GM18511 (cell line): ENCODE data around the gene SCART1.
"Not testable (repeated sequence)": the region's sequence is repeated elsewhere in the genome, so short reads cannot be mapped to it uniquely, and the experiment has no call there.

Source experiments
- ATAC-seq: cut with Tn5 transposase; IDR thresholded peaks from one replicate; pipeline ENCODE4 v1.9.1; 2021; ENCODE audit warnings: mild to moderate bottlenecking, moderate library complexity; ENCODE audit not compliant: unreplicated experiment

The SCART1 gene

DNA sequence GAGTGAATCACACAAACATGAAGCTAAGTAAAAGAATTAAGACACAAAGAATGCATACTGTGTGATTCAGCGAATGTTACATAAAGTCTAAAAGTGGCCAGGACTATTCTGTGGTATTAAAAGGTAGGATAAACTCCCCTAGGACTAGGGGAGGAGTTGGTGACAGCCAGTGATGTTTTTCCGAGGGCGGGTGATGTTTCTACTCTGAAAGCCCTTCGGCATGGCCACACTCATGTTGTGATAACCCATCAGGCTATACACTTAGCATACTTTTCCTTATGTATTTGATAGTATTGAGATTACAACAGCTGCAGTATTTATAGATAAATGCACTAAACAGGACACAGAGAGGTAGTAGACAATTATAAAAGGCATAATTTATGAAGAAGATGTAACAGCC, 57.7 kb downstream of the SCART1 start:
- ATAC-seq, result no peak

DNA sequence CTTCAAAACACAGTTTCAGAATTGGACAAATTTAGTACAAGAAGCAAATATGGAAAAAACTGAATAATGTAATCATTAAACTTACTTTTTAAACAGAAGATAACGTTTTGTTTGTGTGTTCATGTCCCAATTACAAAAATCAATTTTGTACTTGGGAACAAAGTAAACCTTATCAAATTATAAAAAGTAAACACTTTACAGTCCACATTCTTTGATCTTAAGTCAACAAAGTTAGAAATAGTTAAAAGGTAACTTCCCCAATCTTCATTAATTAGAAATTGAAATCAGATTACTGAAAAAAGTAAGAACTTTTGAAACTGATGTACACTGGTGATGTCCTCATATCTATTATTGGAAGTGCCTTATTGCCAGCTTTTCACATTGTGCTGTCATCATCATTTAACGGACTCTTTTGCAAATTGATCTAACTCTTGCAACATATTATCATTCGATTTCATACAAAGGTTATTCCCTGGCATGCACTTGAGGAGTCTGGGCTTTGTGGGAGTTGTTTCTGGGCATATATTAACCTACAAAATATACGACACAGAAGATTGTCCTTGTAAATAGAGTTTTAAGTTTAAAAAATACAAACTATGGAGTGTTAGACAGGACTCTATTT, 58.3 kb downstream of the SCART1 start:
- ATAC-seq, result no peak

DNA sequence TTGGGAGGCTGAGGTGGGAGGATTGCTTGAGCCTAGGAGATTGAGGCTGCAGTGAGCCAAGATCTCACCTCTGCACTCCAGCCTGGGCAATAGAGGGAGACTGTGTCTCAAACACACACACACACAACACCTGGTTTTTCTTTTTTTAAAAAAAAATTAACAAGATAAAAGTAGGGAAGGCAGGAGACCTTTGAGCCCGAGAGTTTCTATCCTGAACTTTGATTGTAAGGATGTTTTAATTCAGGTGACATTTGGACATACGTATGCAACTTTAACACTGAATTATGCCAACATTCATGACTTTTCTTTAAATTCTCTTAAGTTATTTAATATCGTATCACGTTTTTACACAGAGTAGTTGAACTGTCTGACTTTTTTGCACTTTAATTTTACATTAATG, 61.7 kb downstream of the SCART1 start:
- no peak for ATAC-seq

DNA sequence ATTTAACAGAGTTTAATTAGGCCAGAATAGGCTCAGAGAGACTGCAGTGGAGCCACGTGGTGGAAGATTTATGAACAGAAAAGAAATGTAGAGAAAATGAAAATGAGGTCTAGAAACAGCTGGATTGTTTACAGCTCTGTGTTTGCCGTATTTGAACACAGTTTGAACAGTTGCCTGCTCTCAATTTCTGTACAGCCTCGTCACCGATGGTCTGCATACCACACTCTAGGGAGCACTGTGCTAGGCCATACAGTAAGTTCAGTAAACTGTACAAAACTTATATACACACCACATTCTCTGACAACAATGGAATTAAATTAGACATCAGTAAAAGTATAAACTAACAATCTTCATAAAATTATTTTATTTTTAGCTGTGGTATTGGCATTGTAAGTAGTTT, 62.3 kb downstream of the SCART1 start:
- ATAC-seq, result no peak

DNA sequence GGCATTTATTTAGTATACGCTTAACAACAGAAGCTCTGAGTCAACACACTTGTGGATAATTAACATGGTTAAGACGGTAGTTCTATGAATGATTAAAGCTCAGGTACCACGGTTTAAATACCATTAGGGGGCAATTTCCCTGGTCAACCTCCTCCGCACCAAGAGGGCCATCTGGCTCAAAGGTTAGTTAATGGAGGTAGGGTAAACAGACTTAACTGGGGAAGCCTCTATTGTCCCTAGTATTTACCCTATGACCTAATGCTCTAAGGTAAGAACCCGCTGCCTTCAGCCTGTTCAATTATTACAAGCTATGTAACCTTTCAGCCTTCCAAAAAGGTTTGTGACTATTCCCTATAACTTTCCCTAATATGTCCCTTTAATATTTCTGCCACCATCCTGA, 64.8 kb downstream of the SCART1 start:
- not testable (repeated sequence) for ATAC-seq
